CD14-positive monocyte (primary cell): Measurements from ENCODE around the gene NXPE1. TPM values are rescaled to one million over a fixed set of nuclear protein-coding genes. Genes with fewer than 3 reads are reported as not detected.

Source experiments
- DNase-seq, 3 donors: peaks; one replicate each; pipeline ENCODE4 v3.0.0-alpha.2; 2011 to 2022
- H2AFZ ChIP-seq: 2 replicates; pipeline ENCODE4 v1.6.0; 2012; ENCODE audit warnings: mild to moderate bottlenecking, low read depth, low read length, inconsistent platforms; ENCODE audit not compliant: insufficient read depth, poor library complexity, severe bottlenecking
- H3K27ac ChIP-seq, 2 donors: 1 replicate in 1 of 2; 2 replicates in 1 of 2; pipeline ENCODE4 v1.5.1; 2012 to 2013; ENCODE audit warnings: low read length in 2 of 2, control low read depth in 1 of 2, inconsistent platforms in 1 of 2, low read depth in 1 of 2, mild to moderate bottlenecking in 1 of 2
- H3K27me3 ChIP-seq, 2 donors: one replicate each; pipeline versions ENCODE4 v1.6.0 to v1.6.1; 2011 to 2013; ENCODE audit warnings: low read length in 2 of 2; ENCODE audit not compliant: control insufficient read depth in 2 of 2, insufficient read depth in 2 of 2
- H3K36me3 ChIP-seq, 2 donors: replicated peaks in 1 of 2; 1 replicate in 1 of 2; 2 replicates in 1 of 2; pipeline versions ENCODE4 v1.5.1 to v1.6.1; 2012 to 2013; ENCODE audit warnings: low read length in 2 of 2, control low read depth in 1 of 2, inconsistent platforms in 1 of 2, mild to moderate bottlenecking in 1 of 2; ENCODE audit not compliant: insufficient read depth in 2 of 2, control insufficient read depth in 1 of 2
- H3K4me1 ChIP-seq, 2 donors: 1 replicate in 1 of 2; 2 replicates in 1 of 2; pipeline versions ENCODE4 v1.5.1 to v1.6.1; 2012 to 2013; ENCODE audit warnings: low read length in 2 of 2, control low read depth in 1 of 2, inconsistent platforms in 1 of 2, mild to moderate bottlenecking in 1 of 2, moderate library complexity in 1 of 2; ENCODE audit not compliant: insufficient read depth in 2 of 2, control insufficient read depth in 1 of 2
- H3K4me2 ChIP-seq: replicated peaks from 2 replicates; pipeline ENCODE3; 2012; ENCODE audit warnings: low read length, moderate library complexity, mild to moderate bottlenecking; ENCODE audit not compliant: poor library complexity, severe bottlenecking; ENCODE audit errors: extremely low read depth
- H3K4me3 ChIP-seq, 3 experiments: fragments of 200-600 bp in 1 of 3; sonication (generic) in 1 of 3; replicated peaks in 1 of 3; 1 replicate in 2 of 3; 2 replicates in 1 of 3; pipeline ENCODE4 v1.5.1; 2011 to 2013; ENCODE audit warnings: low read length in 3 of 3, mild to moderate bottlenecking in 3 of 3, control low read depth in 2 of 3, low read depth in 2 of 3, inconsistent platforms in 1 of 3, moderate library complexity in 1 of 3
- H3K79me2 ChIP-seq: 2 replicates; pipeline ENCODE4 v1.6.0; 2012; ENCODE audit warnings: mild to moderate bottlenecking, control low read depth, inconsistent platforms, low read length, moderate library complexity; ENCODE audit not compliant: insufficient read depth
- H3K9ac ChIP-seq: 2 replicates; pipeline ENCODE4 v1.6.0; 2017; ENCODE audit warnings: low read length, mild to moderate bottlenecking; ENCODE audit not compliant: insufficient read depth, poor library complexity, severe bottlenecking
- H3K9me3 ChIP-seq, 2 donors: replicated peaks in 1 of 2; 1 replicate in 1 of 2; 2 replicates in 1 of 2; pipeline versions ENCODE4 v1.5.1 to v1.6.1; 2012 to 2013; ENCODE audit warnings: low read length in 2 of 2, control low read depth in 1 of 2; ENCODE audit not compliant: control insufficient read depth in 1 of 2, insufficient read depth in 1 of 2
- H4K20me1 ChIP-seq: 2 replicates; pipeline ENCODE4 v1.6.0; 2012; ENCODE audit warnings: mild to moderate bottlenecking, low read length, control low read depth, moderate library complexity; ENCODE audit not compliant: insufficient read depth
- H3K27ac Mint-ChIP-seq, 7 donors: one replicate each; pipeline ENCODE4 v1.8.0; 2020; ENCODE audit warnings: mild to moderate bottlenecking in 7 of 7, mixed read lengths in 7 of 7, moderate library complexity in 6 of 7, inconsistent platforms in 2 of 7
- H3K27me3 Mint-ChIP-seq, 3 donors: one replicate each; pipeline ENCODE4 v1.8.0; 2021 to 2022; ENCODE audit warnings: low read depth in 3 of 3, mild to moderate bottlenecking in 3 of 3, mixed read lengths in 3 of 3, moderate library complexity in 3 of 3, inconsistent platforms in 1 of 3
- H3K36me3 Mint-ChIP-seq, 2 donors: one replicate each; pipeline ENCODE4 v1.8.0; 2020; ENCODE audit warnings: mixed read lengths in 2 of 2, inconsistent platforms in 1 of 2, mild to moderate bottlenecking in 1 of 2
- H3K4me1 Mint-ChIP-seq: one replicate; pipeline ENCODE4 v1.8.0; 2020; ENCODE audit warnings: mild to moderate bottlenecking, mixed read lengths
- H3K4me3 Mint-ChIP-seq, 2 donors: one replicate each; pipeline ENCODE4 v1.8.0; 2020; ENCODE audit warnings: mild to moderate bottlenecking in 2 of 2, mixed read lengths in 2 of 2, moderate library complexity in 1 of 2
- H3K9me3 Mint-ChIP-seq, 7 donors: one replicate each; pipeline ENCODE4 v1.8.0; 2020 to 2022; ENCODE audit warnings: mixed read lengths in 7 of 7, mild to moderate bottlenecking in 6 of 7, moderate library complexity in 6 of 7, inconsistent platforms in 2 of 7
- CTCF ChIP-seq: fragments of 200-600 bp; IDR thresholded peaks from one replicate; pipeline ENCODE4 v1.8.0; 2022; ENCODE audit warnings: antibody characterized with exemption, mild to moderate bottlenecking
- WGBS: methylation state at CpG from one replicate; pipeline ENCODE4 v1.1.5; 2013; ENCODE audit warnings: missing lambda C conversion rate; ENCODE audit not compliant: insufficient coverage; 5-methylcytosine and 5-hydroxymethylcytosine counted together
- intact Hi-C, 2 donors: fragments of 100-400 bp; cut with micrococcal nuclease; formaldehyde crosslinking; loops; one replicate each; pipeline versions ENCODE4 v1.15.0 to v1.15.1; 2023
- polyA plus RNA-seq, 3 donors: library from polyadenylated mRNA; depleted of rRNA in 1 of 3; unstranded in 2 of 3; stranded (reverse) in 1 of 3; fragments of 300-500 nt in 2 of 3; fragments of >200 nt in 1 of 3; fragmentation: Illumina TruSeq in 2 of 3; gene quantifications; 1 replicate in 2 of 3; 2 replicates in 1 of 3; pipeline ENCODE4 v1.2.3, GENCODE V29; 2012 to 2021

Gene NXPE1
- polyA plus RNA-seq, 3 donors: not detected

GRCh38 chr11:114551060-114551459 lies 8.6 kb downstream of the NXPE1 start:
- H3K9ac ChIP-seq: no peak overlapping the region
- H3K27ac ChIP-seq: no peak overlapping the region
- no peak overlapping the region for H3K4me3 ChIP-seq
- H3K9me3 ChIP-seq: no peaks in the 10 kb centered on the region
- WGBS: no CpG with 5 or more reads among the region's 4 CpGs
- intact Hi-C loops: no loop called here
- H4K20me1 ChIP-seq: no peaks in the 10 kb centered on the region
- Mint-ChIP-seq H3K4me1 (no peaks in the 10 kb centered on the region), H3K27me3 (peaks cover 1 to 2% (median 1%) of the 10 kb centered on the region in 3 donors), H3K36me3 (no peaks in the 10 kb centered on the region), H3K9me3 (peaks cover 0 to 5% (median 0%) of the 10 kb centered on the region in 7 donors), H3K27ac (no peak overlapping the region), H3K4me3 (no peak overlapping the region)
- H3K27me3 ChIP-seq: no peaks in the 10 kb centered on the region
- H2AFZ ChIP-seq: no peak overlapping the region
- no peak overlapping the region for H3K4me2 ChIP-seq
- no peaks in the 10 kb centered on the region for H3K79me2 ChIP-seq
- H3K36me3 ChIP-seq: no peaks in the 10 kb centered on the region
- no peaks in the 10 kb centered on the region for H3K4me1 ChIP-seq
- no peak for DNase-seq
- no peak for TF ChIP-seq CTCF

DNA sequence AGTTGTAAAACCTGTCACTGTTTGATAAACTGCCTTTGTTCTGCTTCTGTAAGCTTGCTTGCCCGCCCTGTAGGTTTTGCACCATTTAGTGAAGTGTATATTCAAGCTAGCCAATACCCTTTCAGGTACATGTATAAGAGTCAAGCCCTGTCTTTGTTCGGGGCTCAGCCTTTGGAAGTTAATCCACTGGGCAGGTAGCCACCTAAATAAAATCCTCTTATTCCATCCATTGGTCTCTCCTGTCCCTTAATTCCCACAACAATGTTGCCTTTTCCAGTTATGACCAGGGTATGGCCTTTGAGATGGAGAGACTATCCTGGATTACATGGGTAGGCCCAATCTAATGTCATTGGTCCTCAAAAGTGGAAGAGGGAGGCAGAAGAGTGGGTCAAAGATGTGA lies 34.0 kb downstream of the NXPE1 start:
- no CpG with 5 or more reads among the region's 2 CpGs for WGBS
- H3K9me3 ChIP-seq: peaks cover 9 to 10% of the 10 kb centered on the region in 2 donors
- Mint-ChIP-seq H3K4me1 (no peaks in the 10 kb centered on the region), H3K9me3 (peaks cover 6 to 18% (median 10%) of the 10 kb centered on the region in 7 donors), H3K27me3 (no peaks in the 10 kb centered on the region), H3K36me3 (no peaks in the 10 kb centered on the region), H3K27ac (no peak overlapping the region), H3K4me3 (no peak overlapping the region)
- H4K20me1 ChIP-seq: no peaks in the 10 kb centered on the region
- intact Hi-C loops: no loop called here
- TF ChIP-seq CTCF: no peak
- no peak overlapping the region for H2AFZ ChIP-seq
- H3K27me3 ChIP-seq: no peaks in the 10 kb centered on the region
- no peak for DNase-seq
- no peak overlapping the region for H3K4me3 ChIP-seq
- H3K4me2 ChIP-seq: no peak overlapping the region
- H3K4me1 ChIP-seq: no peaks in the 10 kb centered on the region
- H3K27ac ChIP-seq: no peak overlapping the region
- H3K9ac ChIP-seq: no peak overlapping the region
- H3K36me3 ChIP-seq: no peaks in the 10 kb centered on the region
- H3K79me2 ChIP-seq: no peaks in the 10 kb centered on the region
